Stimulated activated CD4-positive, alpha-beta T cell treated with anti-CD3 and anti-CD28 coated beads, TNF-alpha, amount 100 ng/mL, for 4 hours (primary cell): ENCODE data around the gene KCNB1.
"Not testable (repeated sequence)": the region's sequence is repeated elsewhere in the genome, so short reads cannot be mapped to it uniquely, and the experiment has no call there.

ENCODE experiments used
- DNase-seq, 3 experiments: peaks; one replicate each; pipeline ENCODE4 v3.0.0-alpha.2; 2020; ENCODE audit warnings: low read depth in 3 of 3

The KCNB1 gene

GRCh38 chr20:49319208-49319809, 163.2 kb downstream of the KCNB1 start:
- DNase-seq: no peak

- no peak for DNase-seq
Observed at GRCh38 chr20:49318430-49319207, 163.8 kb downstream of the KCNB1 start.

GRCh38 chr20:49318091-49318429, 164.4 kb downstream of the KCNB1 start:
- no peak for DNase-seq

- DNase-seq: no peak
Observed at GRCh38 chr20:49316704-49317103, 165.8 kb downstream of the KCNB1 start.

GRCh38 chr20:49315580-49315979, 166.9 kb downstream of the KCNB1 start:
- no peak for DNase-seq

- DNase-seq: not testable (repeated sequence)
Observed at GRCh38 chr20:49314052-49314451, 168.4 kb downstream of the KCNB1 start.
